T-helper 2 cell treated with Interferon-gamma antibody and Interleukin-4, amounts not matched to agents 100 ng/mL and 5 ng/mL, for 36 hours (primary cell): ENCODE data around the gene PANX1. TPM values are rescaled to one million over a fixed set of nuclear protein-coding genes. Genes with fewer than 3 reads are reported as not detected.

Source experiments
- intact Hi-C: fragments of 100-400 bp; cut with micrococcal nuclease; formaldehyde crosslinking; loops from one replicate; pipeline ENCODE4 v1.15.1; 2023
- total RNA-seq: library from RNA; stranded (reverse); gene quantifications from 2 replicates; pipeline ENCODE4 v1.2.3, GENCODE V29; 2022

Gene PANX1
- total RNA-seq, 1 donor from 2014 or later: 14.0 TPM

- intact Hi-C loops: loop anchor here (10.0 kb wide), 1 partner anchor 57 kb away; the partner anchor contains the start of gene PANX1
These were observed 53.3 kb downstream of the PANX1 start for GRCh38 chr11:94181943-94182342.

DNA sequence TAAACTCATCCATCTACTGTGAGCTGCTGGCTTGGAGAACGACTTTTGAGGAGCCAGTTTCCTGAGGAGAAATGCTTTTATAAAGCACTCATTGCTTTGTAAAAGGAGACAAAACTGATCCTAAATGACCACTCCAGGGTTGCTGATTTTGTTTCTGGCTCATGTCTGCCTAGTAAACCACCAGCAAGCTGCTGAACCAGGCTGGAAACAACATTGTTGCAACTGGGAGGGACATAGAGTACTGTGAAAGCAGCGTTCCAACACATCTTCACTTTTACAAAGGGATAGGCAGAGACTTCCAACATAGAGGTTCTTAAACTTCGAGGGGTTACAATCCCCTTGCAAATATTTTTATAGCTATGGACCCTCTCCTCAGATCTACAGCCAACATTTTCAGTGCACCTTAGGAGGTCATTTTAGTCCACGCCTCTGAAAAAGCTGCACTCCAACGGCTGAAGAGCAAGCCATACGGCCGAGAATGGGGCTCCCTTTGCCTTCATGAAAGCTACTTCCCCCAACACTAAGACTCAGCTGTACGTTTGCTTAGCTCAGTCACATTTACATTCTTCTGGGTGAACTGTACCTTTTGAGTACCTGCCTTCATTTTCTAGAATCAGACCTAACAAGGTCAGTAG, 54.7 kb downstream of the PANX1 start:
- intact Hi-C loops: loop anchor here (10.0 kb wide), 1 partner anchor 59 kb away; the partner anchor contains the start of gene PANX1

DNA sequence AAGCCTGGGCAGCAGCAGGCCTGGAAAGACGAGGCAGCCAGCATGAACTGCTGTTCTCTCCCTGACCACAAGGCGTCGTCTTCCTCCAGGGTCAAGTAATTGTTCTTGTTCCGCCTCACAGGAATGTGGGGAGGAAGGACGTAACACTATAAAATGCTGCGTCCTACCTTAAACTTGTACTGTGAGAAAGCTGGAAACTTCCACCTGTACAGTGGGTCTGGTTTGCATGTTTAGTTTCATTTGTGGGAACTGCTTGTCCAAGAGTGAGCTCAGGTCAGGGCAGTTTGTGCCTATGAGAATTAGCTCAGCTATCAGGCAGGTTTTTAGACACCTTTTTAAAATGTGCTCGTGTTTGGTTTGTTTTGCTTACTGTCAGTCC, 55.2 kb downstream of the PANX1 start:
- intact Hi-C loops: loop anchor here (10.0 kb wide), 1 partner anchor 59 kb away; the partner anchor contains the start of gene PANX1

- intact Hi-C loops: loop anchor here (10.0 kb wide), 1 partner anchor 60 kb away; the partner anchor contains the start of gene PANX1
These were observed 55.7 kb downstream of the PANX1 start for GRCh38 chr11:94184362-94184761.

DNA sequence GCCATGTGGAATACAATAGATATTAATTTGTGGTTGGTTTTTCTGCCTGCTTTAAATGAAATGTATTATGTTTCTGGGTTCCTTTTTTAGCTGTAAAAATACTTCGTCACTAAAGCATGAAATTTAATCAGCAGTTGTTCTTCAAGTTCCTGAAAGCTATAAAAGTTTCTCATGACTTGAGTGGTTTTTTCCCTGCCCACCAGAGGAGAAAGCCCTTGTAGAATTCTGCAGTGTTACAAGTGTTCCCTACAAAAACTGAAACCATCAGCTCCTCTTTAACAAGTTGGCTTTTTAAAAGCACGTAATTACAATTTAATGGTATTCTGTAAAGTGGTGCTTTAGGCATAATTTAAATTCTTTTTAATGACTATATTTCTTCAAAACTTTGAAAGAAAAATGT, 56.2 kb downstream of the PANX1 start:
- intact Hi-C loops: loop anchor here (10.0 kb wide), 1 partner anchor 60 kb away; the partner anchor contains the start of gene PANX1

DNA sequence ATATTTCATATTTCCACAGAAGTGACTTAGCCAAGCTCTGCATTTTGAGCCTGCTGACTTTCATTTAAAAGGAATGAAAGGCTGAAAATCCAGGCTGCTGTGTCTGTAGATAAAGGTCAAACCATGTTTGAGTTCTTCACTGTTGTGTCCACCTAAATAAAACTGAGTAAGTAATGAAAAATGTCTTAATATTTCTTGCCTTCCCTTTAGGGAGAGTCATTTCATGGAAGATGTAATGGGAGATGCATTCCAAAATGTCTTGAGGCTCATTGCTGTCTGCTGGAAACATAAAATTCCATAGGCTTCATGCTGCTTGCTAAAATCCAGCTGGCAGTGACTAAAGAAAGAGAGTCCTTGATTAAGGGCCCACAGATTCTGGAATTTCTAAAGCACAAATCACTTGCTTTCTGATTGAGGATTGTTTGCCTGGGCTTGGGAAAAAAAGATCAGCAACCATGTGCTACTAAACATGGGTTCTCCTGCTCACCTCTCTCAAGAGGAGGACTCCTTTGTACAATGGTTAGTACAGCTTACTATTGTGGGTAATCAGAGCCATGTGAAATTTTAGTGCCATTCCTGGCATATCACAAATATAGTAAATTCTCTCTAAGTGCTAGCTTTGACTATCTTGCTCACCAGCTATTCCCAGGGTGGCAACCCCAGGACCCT, 56.9 kb downstream of the PANX1 start:
- intact Hi-C loops: loop anchor here (10.0 kb wide), 1 partner anchor 61 kb away; the partner anchor contains the start of gene PANX1

GRCh38 chr11:94186342-94187203, 57.9 kb downstream of the PANX1 start:
- intact Hi-C loops: loop anchor here (10.0 kb wide), 1 partner anchor 62 kb away; the partner anchor contains the start of gene PANX1

- intact Hi-C loops: no loop called here
These were observed 64.6 kb downstream of the PANX1 start for GRCh38 chr11:94193288-94193687.

- intact Hi-C loops: no loop called here
These were observed 66.1 kb downstream of the PANX1 start for GRCh38 chr11:94194712-94195111.

- intact Hi-C loops: no loop called here
These were observed 67.7 kb downstream of the PANX1 start for GRCh38 chr11:94196363-94196762.

GRCh38 chr11:94198718-94199117, 70.1 kb downstream of the PANX1 start:
- intact Hi-C loops: no loop called here

DNA sequence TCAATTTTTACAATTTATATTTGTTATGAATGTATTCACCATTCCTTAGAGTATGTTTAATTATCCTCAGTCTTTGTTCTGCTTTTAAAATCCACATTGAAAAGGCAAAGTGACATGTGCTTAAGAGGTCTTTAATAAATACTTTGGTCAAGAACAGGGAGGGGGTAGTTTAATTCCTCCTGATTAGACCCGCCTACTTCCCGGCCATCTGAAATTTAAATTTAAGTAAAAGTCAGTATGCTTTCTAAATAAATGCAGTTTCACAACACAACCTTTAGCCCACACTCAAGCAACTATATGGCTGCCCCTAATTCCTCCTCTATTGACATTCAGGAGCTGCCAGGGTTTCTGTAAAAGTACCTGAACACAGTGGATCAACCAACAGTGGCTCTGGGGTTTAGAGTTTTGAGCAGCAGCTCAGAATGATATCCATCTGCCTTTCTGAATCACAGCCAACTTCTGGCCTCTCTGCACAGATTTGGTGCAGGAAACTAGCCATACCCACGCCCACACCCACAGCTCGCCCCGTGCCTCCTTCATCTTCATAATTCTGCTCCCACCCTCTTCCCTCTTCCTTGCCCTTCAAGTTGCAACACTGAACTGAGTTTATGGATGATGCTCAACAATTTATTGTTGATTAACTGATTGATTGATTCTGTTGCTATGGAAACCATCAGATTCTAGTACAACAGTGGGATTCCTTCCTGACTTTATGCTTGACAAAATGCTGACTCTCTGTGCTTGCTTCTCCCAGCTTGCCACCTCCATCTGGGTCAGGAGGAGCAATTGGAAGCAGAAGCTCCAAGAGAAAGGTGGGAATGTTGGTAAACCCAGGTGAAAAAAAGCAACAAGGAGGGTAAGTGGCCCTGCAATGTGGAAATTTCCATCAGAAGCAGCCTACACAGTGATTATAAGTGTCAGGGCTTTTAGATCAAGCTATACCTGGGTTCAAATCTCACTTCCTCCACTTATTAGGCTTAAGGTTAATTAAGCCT, 70.8 kb downstream of the PANX1 start:
- intact Hi-C loops: no loop called here

DNA sequence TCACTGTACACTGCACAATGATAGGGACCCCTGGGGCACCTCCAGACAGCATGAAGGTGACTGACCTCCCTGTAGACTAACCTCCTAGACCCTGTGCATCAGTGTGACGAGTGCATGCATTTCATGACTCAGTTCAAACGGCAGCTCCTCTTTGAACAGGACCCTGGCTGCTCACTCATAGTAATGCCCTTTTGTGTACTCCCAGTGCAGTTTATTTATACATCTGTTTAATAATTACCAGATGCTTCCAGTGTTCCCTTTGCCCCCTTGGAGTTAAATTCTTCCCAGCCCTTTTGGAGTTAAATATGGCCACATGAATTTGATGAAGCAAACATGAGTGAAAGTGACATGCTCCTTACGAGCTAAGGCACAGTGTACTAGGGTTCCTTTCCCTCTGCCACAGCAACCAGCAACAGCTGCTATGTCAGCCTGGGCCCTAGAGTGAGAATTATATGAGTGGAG, 72.4 kb downstream of the PANX1 start:
- intact Hi-C loops: no loop called here

DNA sequence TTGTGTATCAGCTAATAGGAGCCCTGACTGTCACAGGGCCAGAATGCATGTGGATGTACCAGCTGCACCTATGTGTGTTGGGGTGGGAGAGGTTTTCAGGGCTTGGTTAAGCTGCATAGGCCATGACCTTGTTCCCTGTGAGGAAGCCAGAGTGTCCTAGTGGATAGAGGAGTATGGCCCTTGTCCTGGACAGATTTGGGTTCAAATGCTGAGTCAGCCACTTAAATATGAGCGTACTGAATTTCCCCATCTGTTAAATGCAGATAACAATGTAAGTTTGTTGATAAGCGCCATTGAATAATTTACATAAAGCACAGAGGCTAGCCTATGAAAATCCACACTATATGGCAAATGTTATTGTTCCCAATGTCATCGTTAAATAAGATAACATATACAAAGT, 74.4 kb downstream of the PANX1 start:
- intact Hi-C loops: no loop called here

GRCh38 chr11:94211261-94211830, 82.7 kb downstream of the PANX1 start:
- intact Hi-C loops: no loop called here

GRCh38 chr11:94212898-94213297, 84.3 kb downstream of the PANX1 start:
- intact Hi-C loops: no loop called here

- intact Hi-C loops: no loop called here
These were observed 89.1 kb downstream of the PANX1 start for GRCh38 chr11:94217705-94218104.

DNA sequence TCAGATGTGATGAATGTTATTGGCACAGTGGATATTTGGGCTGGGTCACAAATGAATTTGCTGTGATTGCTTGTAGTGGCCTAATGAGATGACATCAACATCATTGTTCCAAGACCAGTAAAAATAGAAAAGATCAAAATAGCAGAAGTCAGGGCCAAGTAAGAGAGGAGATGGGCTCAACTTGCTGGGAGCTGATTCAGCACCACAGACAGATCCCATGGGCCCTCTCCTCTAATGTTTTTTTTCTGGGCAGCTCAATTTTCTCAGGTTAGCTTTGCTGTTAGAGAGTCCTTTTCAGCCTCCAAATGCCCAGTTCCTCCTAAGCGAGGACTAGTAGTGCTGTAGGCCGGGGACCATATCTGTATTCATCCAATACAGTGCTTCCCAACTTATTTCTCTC, 89.7 kb downstream of the PANX1 start:
- intact Hi-C loops: no loop called here

DNA sequence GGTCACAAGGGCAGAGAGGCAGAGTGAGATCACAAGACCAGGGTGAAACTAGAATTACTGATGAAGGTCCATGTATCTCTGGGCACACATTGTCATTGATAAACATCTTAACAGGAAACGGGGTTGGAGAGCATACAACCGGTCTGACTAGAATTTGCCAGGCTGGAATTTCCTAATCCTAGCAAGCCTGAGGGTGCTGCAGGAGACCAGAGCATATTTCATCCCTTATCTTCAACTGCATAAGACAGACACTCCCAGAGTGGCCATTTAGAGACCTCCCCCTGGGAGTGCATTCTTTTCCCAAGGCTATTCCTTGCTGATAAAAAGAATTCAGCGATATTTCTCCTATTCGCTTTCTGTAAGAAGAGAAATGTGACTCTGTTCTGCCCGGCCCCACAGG, 91.1 kb downstream of the PANX1 start:
- intact Hi-C loops: no loop called here

DNA sequence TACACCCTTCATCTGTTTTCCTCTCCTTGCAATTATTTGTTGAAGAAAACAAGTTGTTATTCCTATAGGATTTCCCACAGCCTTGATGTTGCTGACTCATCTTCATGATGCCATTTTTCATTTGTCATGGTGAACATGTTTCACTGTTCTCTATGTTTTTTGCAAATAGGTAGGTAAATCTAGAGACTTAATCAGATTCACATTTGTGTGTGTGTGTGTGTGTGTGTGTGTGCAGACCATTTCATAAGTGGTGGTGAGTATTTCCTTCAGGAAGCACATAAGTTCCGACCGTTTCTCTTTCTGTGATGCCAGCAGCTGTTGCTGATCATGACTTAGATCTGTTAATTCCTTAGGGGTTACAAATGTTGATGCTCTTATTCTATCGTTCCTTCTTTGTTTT, 95.4 kb downstream of the PANX1 start:
- intact Hi-C loops: no loop called here
